GM10248 (cell line): ENCODE results near the gene DNAJC27.

Source experiments
- CTCF ChIA-PET: fragments of 300-600 bp; sonication (Branson Sonifier 250); formaldehyde crosslinking; extraction: SDS; loops from one replicate; lab custom pipeline; 2021; ENCODE audit warnings: antibody characterized with exemption; lab: Yijun Ruan, JAX
- POLR2A ChIA-PET: fragments of 350-650 bp; sonication (Branson Sonifier 250); formaldehyde crosslinking; extraction: SDS; loops from one replicate; lab custom pipeline; 2020; ENCODE audit warnings: antibody characterized with exemption; lab: Yijun Ruan, JAX
- DNase-seq: peaks from one replicate; pipeline ENCODE4 v3.0.0; 2012; ENCODE audit errors: extremely low spot score
- CTCF ChIP-seq: IDR thresholded peaks from 2 replicates; pipeline ENCODE4 v1.5.1; 2012; ENCODE audit warnings: mild to moderate bottlenecking, low read depth; ENCODE audit errors: extremely low read depth, missing control alignments, control extremely low read depth

DNAJC27 gene

GRCh38 chr2:24906466-24906865 lies 65.3 kb downstream of the DNAJC27 start:
- POLR2A ChIA-PET, result no interaction called here
- CTCF ChIA-PET, result no interaction called here
- TF ChIP-seq CTCF, result no peak
- no peak for DNase-seq

- CTCF ChIA-PET, result interaction anchor here (0.9 kb wide), 1 partner anchor 14 kb away, joined by 3 read pairs; no protein-coding TSS in a partner anchor
- DNase-seq, result no peak
- POLR2A ChIA-PET, result no interaction called here
- no peak for TF ChIP-seq CTCF
Measured at GRCh38 chr2:24903161-24904103, 68.3 kb downstream of the DNAJC27 start.

GRCh38 chr2:24899361-24899910 lies 72.3 kb downstream of the DNAJC27 start:
- DNase-seq, result no peak
- CTCF ChIA-PET, result interaction anchor here (1.5 to 1.8 kb wide), 2 partner anchors 13 to 17 kb away, joined by 3 to 5 read pairs; no protein-coding TSS in a partner anchor
- TF ChIP-seq CTCF, result no peak
- POLR2A ChIA-PET, result no interaction called here

GRCh38 chr2:24898122-24899109 lies 73.3 kb downstream of the DNAJC27 start:
- TF ChIP-seq CTCF, result no peak
- ChIA-PET POLR2A (no interaction called here), CTCF (interaction anchor here (1.8 kb wide), 1 partner anchor 12 kb away, joined by 5 read pairs; no protein-coding TSS in a partner anchor)
- no peak for DNase-seq

- CTCF ChIA-PET, result interaction anchor here (1.4 kb wide), 1 partner anchor 13 kb away, joined by 3 read pairs; no protein-coding TSS in a partner anchor
- no peak for TF ChIP-seq CTCF
- no peak for DNase-seq
- POLR2A ChIA-PET, result no interaction called here
Measured at GRCh38 chr2:24894750-24895149, 77.0 kb downstream of the DNAJC27 start.

GRCh38 chr2:24893934-24894333 lies 77.8 kb downstream of the DNAJC27 start:
- DNase-seq, result no peak
- CTCF ChIA-PET, result interaction anchor here (1.4 kb wide), 1 partner anchor 13 kb away, joined by 3 read pairs; no protein-coding TSS in a partner anchor

More at GRCh38 chr2:24893934-24894333, 77.8 kb downstream of the DNAJC27 start:
- TF ChIP-seq CTCF, result no peak
- POLR2A ChIA-PET, result no interaction called here
